B cell (primary cell): ENCODE data around the gene OR52N2. TPM values are rescaled to one million over a fixed set of nuclear protein-coding genes. Genes with fewer than 3 reads are reported as not detected.

Source experiments
- ATAC-seq: fragments of 200-7000 bp; cut with Tn5 transposase; one replicate; pipeline ENCODE4 v1.10.0; 2021; ENCODE audit warnings: low read depth, mild to moderate bottlenecking, moderate number of reproducible peaks, moderate library complexity
- CTCF ChIA-PET: fragments of 350-600 bp; sonication (Branson Sonifier 250); formaldehyde crosslinking; loops from one replicate; lab custom pipeline; 2021; ENCODE audit warnings: antibody characterized with exemption, inconsistent platforms; lab: Charles Lee
- POLR2A ChIA-PET: fragments of 350-600 bp; sonication (Branson Sonifier 250); formaldehyde crosslinking; loops from one replicate; lab custom pipeline; 2021; ENCODE audit warnings: antibody characterized with exemption; lab: Charles Lee
- DNase-seq: peaks from one replicate; pipeline ENCODE4 v3.0.0; 2013
- H2AFZ ChIP-seq: 2 replicates; pipeline ENCODE4 v1.6.1; 2012; ENCODE audit warnings: mild to moderate bottlenecking, low read depth, low read length; ENCODE audit not compliant: insufficient read depth, poor library complexity, severe bottlenecking
- H3K27ac ChIP-seq, 2 donors: 1 replicate in 1 of 2; 2 replicates in 1 of 2; pipeline ENCODE4 v1.5.1; 2012 to 2013; ENCODE audit warnings: low read length in 2 of 2, mild to moderate bottlenecking in 2 of 2, moderate library complexity in 1 of 2
- H3K27me3 ChIP-seq, 4 experiments: fragments of 200-600 bp in 1 of 4; sonication (generic) in 1 of 4; replicated peaks in 1 of 4; 1 replicate in 2 of 4; 2 replicates in 2 of 4; pipeline versions ENCODE4 v1.6.1 to v1.7.0; 2013 to 2016; ENCODE audit warnings: low read length in 3 of 4, mild to moderate bottlenecking in 2 of 4, mixed read lengths in 1 of 4, moderate library complexity in 1 of 4; ENCODE audit not compliant: insufficient read depth in 4 of 4, control insufficient read depth in 3 of 4; ENCODE audit errors: control extremely low read depth in 1 of 4
- H3K36me3 ChIP-seq, 2 experiments: replicated peaks in 1 of 2; 1 replicate in 1 of 2; 2 replicates in 1 of 2; pipeline versions ENCODE4 v1.6.1 to v1.7.1; 2013; ENCODE audit warnings: low read length in 1 of 2; ENCODE audit not compliant: insufficient read depth in 2 of 2, control insufficient read depth in 1 of 2; ENCODE audit errors: control extremely low read depth in 1 of 2, extremely low read depth in 1 of 2
- H3K4me1 ChIP-seq, 2 donors: fragments of 200-600 bp in 1 of 2; sonication (generic) in 1 of 2; 1 replicate in 1 of 2; 2 replicates in 1 of 2; pipeline versions ENCODE4 v1.5.1 to v1.6.1; 2013 to 2017; ENCODE audit warnings: low read length in 2 of 2; ENCODE audit not compliant: control insufficient read depth in 2 of 2, insufficient read depth in 2 of 2
- H3K4me2 ChIP-seq: replicated peaks from 2 replicates; pipeline ENCODE3; 2012; ENCODE audit warnings: mild to moderate bottlenecking, low read depth, low read length; ENCODE audit not compliant: poor library complexity, severe bottlenecking
- H3K4me3 ChIP-seq, 5 experiments: fragments of 200-600 bp in 1 of 5; sonication (generic) in 1 of 5; 1 replicate in 3 of 5; 2 replicates in 2 of 5; pipeline versions ENCODE4 v1.5.1 to v1.7.0; 2011 to 2016; ENCODE audit warnings: low read length in 4 of 5, mild to moderate bottlenecking in 4 of 5, low read depth in 2 of 5, control low read depth in 1 of 5, moderate library complexity in 1 of 5; ENCODE audit not compliant: insufficient read depth in 1 of 5; ENCODE audit errors: control extremely low read depth in 1 of 5, extremely low read depth in 1 of 5
- H3K79me2 ChIP-seq: fragments of 200-600 bp; sonication (generic); one replicate; pipeline ENCODE4 v1.6.0; 2016; ENCODE audit warnings: low read length; ENCODE audit not compliant: control insufficient read depth, insufficient read depth
- H3K9ac ChIP-seq: fragments of 200-600 bp; sonication (generic); 2 replicates; pipeline ENCODE4 v1.6.1; 2017; ENCODE audit warnings: mild to moderate bottlenecking, low read length, moderate library complexity
- H3K9me3 ChIP-seq, 3 donors: one replicate each; pipeline versions ENCODE4 v1.6.1 to v1.7.1; 2013; ENCODE audit warnings: low read length in 2 of 3; ENCODE audit not compliant: control insufficient read depth in 2 of 3, insufficient read depth in 1 of 3; ENCODE audit errors: control extremely low read depth in 1 of 3
- H4K20me1 ChIP-seq: 2 replicates; pipeline ENCODE4 v1.6.0; 2012; ENCODE audit warnings: mild to moderate bottlenecking, low read length; ENCODE audit not compliant: insufficient read depth, control insufficient read depth, poor library complexity, severe bottlenecking
- H3K27ac Mint-ChIP-seq: one replicate; pipeline ENCODE4 v1.8.0; 2021; ENCODE audit warnings: mixed read lengths
- H3K27me3 Mint-ChIP-seq: one replicate; pipeline ENCODE4 v1.8.0; 2021; ENCODE audit warnings: mixed read lengths
- H3K4me1 Mint-ChIP-seq: one replicate; pipeline ENCODE4 v1.8.0; 2021; ENCODE audit warnings: mixed read lengths
- H3K4me3 Mint-ChIP-seq: one replicate; pipeline ENCODE4 v1.8.0; 2021; ENCODE audit warnings: mixed read lengths
- H3K9me3 Mint-ChIP-seq: one replicate; pipeline ENCODE4 v1.8.0; 2022; ENCODE audit warnings: mixed read lengths; ENCODE audit not compliant: insufficient read depth
- EZH2 ChIP-seq: IDR thresholded peaks from 2 replicates; pipeline ENCODE4 v1.6.1; 2012; ENCODE audit warnings: borderline replicate concordance, low read depth, mild to moderate bottlenecking, moderate library complexity, low read length; ENCODE audit not compliant: insufficient read depth, poor library complexity, severe bottlenecking
- WGBS: methylation state at CpG from one replicate; pipeline ENCODE4 v1.1.5; 2013; ENCODE audit warnings: missing lambda C conversion rate; ENCODE audit not compliant: insufficient coverage; 5-methylcytosine and 5-hydroxymethylcytosine counted together
- intact Hi-C: fragments of 100-400 bp; cut with micrococcal nuclease; formaldehyde crosslinking; loops from one replicate; pipeline ENCODE4 v1.10.0; 2022
- polyA plus RNA-seq: library from polyadenylated mRNA; depleted of rRNA; stranded (reverse); fragments of >200 nt; gene quantifications from 2 replicates; pipeline ENCODE4 v1.2.3, GENCODE V29; 2012
- total RNA-seq, 2 donors: library from RNA; stranded (reverse); fragments of 120-200 nt in 1 of 2; gene quantifications; 1 replicate in 1 of 2; 2 replicates in 1 of 2; pipeline versions ENCODE4 v1.2.3 to v1.2.4, GENCODE V29; 2013 to 2022
- TF ChIP-seq, protein P1 (sequence below): fragments of 200-600 bp; IDR thresholded peaks from one replicate; pipeline ENCODE4 v1.8.0; 2022; ENCODE audit warnings: antibody characterized with exemption, mild to moderate bottlenecking

The OR52N2 gene
- total and polyA plus RNA-seq, 2 donors (not counting 1 experiment from before 2014, with no cell fraction given), result 1.00 TPM; not detected in 1

DNA sequence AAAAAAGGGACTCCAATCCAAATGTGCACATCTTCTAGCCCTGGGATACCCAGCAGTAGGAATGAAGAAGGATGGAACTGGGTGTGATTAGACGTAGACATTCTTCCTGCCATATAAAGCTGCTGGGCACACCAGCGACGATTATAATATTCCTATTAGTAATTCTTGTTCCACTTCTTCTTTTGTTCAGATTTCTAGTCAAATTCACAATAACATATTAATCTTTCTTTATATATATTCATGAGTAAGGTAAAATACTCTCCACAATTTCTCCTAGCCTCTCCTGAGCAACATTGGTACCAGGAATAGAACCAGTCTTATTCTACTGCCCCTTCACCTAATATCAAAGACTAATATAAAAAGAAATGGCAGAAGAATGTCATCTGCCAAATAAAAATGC is 48.9 kb downstream of the OR52N2 start, which contains the start of gene OR52E8:
TSS of gene OR52E8 (minus strand) at position 101 of the 400 bp plus-strand sequence. CDS start at position 101, 0 bp downstream.
- no peak within 1 kb of the TSS for H3K4me3 Mint-ChIP-seq
- no peak within 1 kb of the TSS for H3K27ac ChIP-seq
- no peak within 1 kb of the TSS for H3K4me3 ChIP-seq
- H3K4me1 ChIP-seq, result no peaks in the 10 kb centered on the region
- no peaks in the 10 kb centered on the region for H3K27me3 ChIP-seq
- H3K4me1 Mint-ChIP-seq, result no peaks in the 10 kb centered on the region
- no peaks in the 10 kb centered on the region for H3K9me3 ChIP-seq
- no peaks in the 10 kb centered on the region for H3K9me3 Mint-ChIP-seq
- no peak within 1 kb of the TSS for H3K9ac ChIP-seq
- no peak for DNase-seq
- H3K4me2 ChIP-seq, result no peak within 1 kb of the TSS
- CTCF ChIA-PET, result no interaction called here
- H3K79me2 ChIP-seq, result no peaks in the 10 kb centered on the region
- no peaks in the 10 kb centered on the region for H4K20me1 ChIP-seq
- intact Hi-C loops, result no loop called here
- no peak for ATAC-seq
- POLR2A ChIA-PET, result no interaction called here
- H3K36me3 ChIP-seq, result no peaks in the 10 kb centered on the region
- no CpG with 5 or more reads among the region's 3 CpGs for WGBS
- H3K27me3 Mint-ChIP-seq, result peaks cover 7% of the 10 kb centered on the region
- H3K27ac Mint-ChIP-seq, result no peak within 1 kb of the TSS
- TF ChIP-seq, protein P1, sequence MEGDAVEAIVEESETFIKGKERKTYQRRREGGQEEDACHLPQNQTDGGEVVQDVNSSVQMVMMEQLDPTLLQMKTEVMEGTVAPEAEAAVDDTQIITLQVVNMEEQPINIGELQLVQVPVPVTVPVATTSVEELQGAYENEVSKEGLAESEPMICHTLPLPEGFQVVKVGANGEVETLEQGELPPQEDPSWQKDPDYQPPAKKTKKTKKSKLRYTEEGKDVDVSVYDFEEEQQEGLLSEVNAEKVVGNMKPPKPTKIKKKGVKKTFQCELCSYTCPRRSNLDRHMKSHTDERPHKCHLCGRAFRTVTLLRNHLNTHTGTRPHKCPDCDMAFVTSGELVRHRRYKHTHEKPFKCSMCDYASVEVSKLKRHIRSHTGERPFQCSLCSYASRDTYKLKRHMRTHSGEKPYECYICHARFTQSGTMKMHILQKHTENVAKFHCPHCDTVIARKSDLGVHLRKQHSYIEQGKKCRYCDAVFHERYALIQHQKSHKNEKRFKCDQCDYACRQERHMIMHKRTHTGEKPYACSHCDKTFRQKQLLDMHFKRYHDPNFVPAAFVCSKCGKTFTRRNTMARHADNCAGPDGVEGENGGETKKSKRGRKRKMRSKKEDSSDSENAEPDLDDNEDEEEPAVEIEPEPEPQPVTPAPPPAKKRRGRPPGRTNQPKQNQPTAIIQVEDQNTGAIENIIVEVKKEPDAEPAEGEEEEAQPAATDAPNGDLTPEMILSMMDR, result no peak
- TF ChIP-seq EZH2, result no peak
- no peak within 1 kb of the TSS for H2AFZ ChIP-seq

DNA sequence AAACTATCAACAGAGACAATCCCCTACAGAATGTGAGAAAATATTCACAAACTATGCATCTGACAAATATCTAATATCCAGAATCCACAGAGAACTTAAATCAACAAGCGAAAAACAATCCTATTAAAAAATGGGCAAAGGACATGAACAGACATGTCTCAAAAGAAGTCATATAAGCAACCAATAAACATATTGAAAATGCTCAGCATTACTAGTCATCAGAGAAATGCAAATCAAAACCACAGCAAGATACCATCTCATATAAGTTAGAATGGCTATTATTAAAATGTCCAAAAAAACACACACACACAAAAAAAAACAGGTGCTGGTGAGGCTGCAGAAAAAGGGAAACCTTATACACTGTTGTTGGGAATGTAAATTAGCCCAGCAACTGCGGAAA is 57.1 kb downstream of the OR52N2 start:
- no peak overlapping the region for H3K4me2 ChIP-seq
- no peak overlapping the region for H3K27ac Mint-ChIP-seq
- no peaks in the 10 kb centered on the region for H3K9me3 ChIP-seq
- H3K4me1 ChIP-seq, result no peaks in the 10 kb centered on the region
- no peaks in the 10 kb centered on the region for H3K36me3 ChIP-seq
- CTCF ChIA-PET, result no interaction called here
- TF ChIP-seq, protein P1, result no peak
- no peak for TF ChIP-seq EZH2
- no peak for ATAC-seq
- DNase-seq, result no peak
- no peak overlapping the region for H3K27ac ChIP-seq
- no peak overlapping the region for H3K4me3 ChIP-seq
- no peak overlapping the region for H3K9ac ChIP-seq
- H3K4me1 Mint-ChIP-seq, result no peaks in the 10 kb centered on the region
- H3K27me3 Mint-ChIP-seq, result peaks cover 3% of the 10 kb centered on the region
- no peaks in the 10 kb centered on the region for H4K20me1 ChIP-seq
- intact Hi-C loops, result no loop called here
- no peak overlapping the region for H2AFZ ChIP-seq
- WGBS, result 100% methylated on average over 1 of the region's 2 CpGs
- no peaks in the 10 kb centered on the region for H3K27me3 ChIP-seq
- no peaks in the 10 kb centered on the region for H3K79me2 ChIP-seq
- POLR2A ChIA-PET, result no interaction called here
- no peak overlapping the region for H3K4me3 Mint-ChIP-seq
- H3K9me3 Mint-ChIP-seq, result no peaks in the 10 kb centered on the region

Other genes starting within 250 kb of the OR52N2 start
- gene OR52B6, start 228.0 kb upstream of the OR52N2 start, total RNA-seq, result not detected in 2 replicates
- gene OR52B6, start 228.0 kb upstream of the OR52N2 start, polyA plus RNA-seq, result not detected in 2 replicates
- gene TRIM6, start 212.3 kb upstream of the OR52N2 start, total RNA-seq, result 0.10 TPM in 1 of 2 replicates, not detected in the other
- not detected in 2 replicates for gene TRIM6, start 212.3 kb upstream of the OR52N2 start, polyA plus RNA-seq
- 24.1 and 29.1 TPM in 2 replicates for gene TRIM34, start 183.9 kb upstream of the OR52N2 start, total RNA-seq
- gene TRIM34, start 183.9 kb upstream of the OR52N2 start, polyA plus RNA-seq, result 19.9 and 21.9 TPM in 2 replicates
- 35.2 and 39.5 TPM in 2 replicates for gene TRIM5, start 123.8 kb upstream of the OR52N2 start, total RNA-seq
- 10.1 and 10.4 TPM in 2 replicates for gene TRIM5, start 123.8 kb upstream of the OR52N2 start, polyA plus RNA-seq
- 370 and 388 TPM in 2 replicates for gene TRIM22, start 119.1 kb upstream of the OR52N2 start, total RNA-seq
- gene TRIM22, start 119.1 kb upstream of the OR52N2 start, polyA plus RNA-seq, result 255 and 367 TPM in 2 replicates
- gene OR56B1, start 72.5 kb upstream of the OR52N2 start, total RNA-seq, result 1.2 and 1.4 TPM in 2 replicates
- 0.36 and 0.61 TPM in 2 replicates for gene OR56B1, start 72.5 kb upstream of the OR52N2 start, polyA plus RNA-seq
- 2.1 TPM in 2 replicates for gene OR52N4, start 54.7 kb upstream of the OR52N2 start, total RNA-seq
- gene OR52N4, start 54.7 kb upstream of the OR52N2 start, polyA plus RNA-seq, result 10.3 and 12.2 TPM in 2 replicates
- gene OR52N5, start 25.6 kb upstream of the OR52N2 start, total RNA-seq, result not detected in 2 replicates
- not detected in 2 replicates for gene OR52N5, start 25.6 kb upstream of the OR52N2 start, polyA plus RNA-seq
- not detected in 2 replicates for gene OR52N1, start 17.7 kb upstream of the OR52N2 start, total RNA-seq
- not detected in 2 replicates for gene OR52N1, start 17.7 kb upstream of the OR52N2 start, polyA plus RNA-seq
- gene OR52E6, start 33.0 kb downstream of the OR52N2 start, total RNA-seq, result not detected in 2 replicates
- gene OR52E6, start 33.0 kb downstream of the OR52N2 start, polyA plus RNA-seq, result not detected in 2 replicates
- not detected in 2 replicates for gene OR52E8, start 48.8 kb downstream of the OR52N2 start, total RNA-seq
- not detected in 2 replicates for gene OR52E8, start 48.8 kb downstream of the OR52N2 start, polyA plus RNA-seq
- gene OR52E4, start 71.7 kb downstream of the OR52N2 start, total RNA-seq, result not detected in 2 replicates
- gene OR52E4, start 71.7 kb downstream of the OR52N2 start, polyA plus RNA-seq, result not detected in 2 replicates
- gene OR52E5, start 84.3 kb downstream of the OR52N2 start, total RNA-seq, result not detected in 2 replicates
- not detected in 2 replicates for gene OR52E5, start 84.3 kb downstream of the OR52N2 start, polyA plus RNA-seq
- gene OR56A3, start 133.3 kb downstream of the OR52N2 start, total RNA-seq, result not detected in 2 replicates
- not detected in 2 replicates for gene OR56A3, start 133.3 kb downstream of the OR52N2 start, polyA plus RNA-seq
- gene OR56A5, start 159.6 kb downstream of the OR52N2 start, total RNA-seq, result not detected in 2 replicates
- gene OR56A5, start 159.6 kb downstream of the OR52N2 start, polyA plus RNA-seq, result not detected in 2 replicates
- not detected in 2 replicates for gene OR52L1, start 178.1 kb downstream of the OR52N2 start, total RNA-seq
- gene OR52L1, start 178.1 kb downstream of the OR52N2 start, polyA plus RNA-seq, result not detected in 2 replicates
- gene OR56A4, start 198.0 kb downstream of the OR52N2 start, total RNA-seq, result 0.07 and 0.17 TPM in 2 replicates
- gene OR56A4, start 198.0 kb downstream of the OR52N2 start, polyA plus RNA-seq, result not detected in 2 replicates
- gene OR56A1, start 221.8 kb downstream of the OR52N2 start, total RNA-seq, result not detected in 2 replicates
- not detected in 2 replicates for gene OR56A1, start 221.8 kb downstream of the OR52N2 start, polyA plus RNA-seq